Liver (tissue), 10 donors: ENCODE data around the gene CLNS1A. TPM values are rescaled to one million over a fixed set of nuclear protein-coding genes. Genes with fewer than 3 reads are reported as not detected.

Source experiments
- DNase-seq: peaks from one replicate; pipeline ENCODE4 v3.0.0-alpha.2; 2017; ENCODE audit warnings: low spot score
- H3K27ac ChIP-seq, 2 donors: one replicate each; pipeline ENCODE4 v1.7.0; 2013; ENCODE audit warnings: inconsistent platforms in 2 of 2, low read length in 2 of 2, control low read depth in 1 of 2, low read depth in 1 of 2, mild to moderate bottlenecking in 1 of 2
- H3K27me3 ChIP-seq, 4 donors: one replicate each; pipeline versions ENCODE4 v1.6.1 to v1.7.0; 2013; ENCODE audit warnings: low read length in 3 of 4, inconsistent platforms in 1 of 4, mild to moderate bottlenecking in 1 of 4, moderate library complexity in 1 of 4; ENCODE audit not compliant: control insufficient read depth in 4 of 4, insufficient read depth in 4 of 4
- H3K36me3 ChIP-seq, 4 donors: one replicate each; pipeline versions ENCODE4 v1.6.1 to v1.7.0; 2013; ENCODE audit warnings: low read length in 3 of 4, mild to moderate bottlenecking in 3 of 4, low read depth in 1 of 4, moderate library complexity in 1 of 4; ENCODE audit not compliant: control insufficient read depth in 4 of 4, insufficient read depth in 3 of 4
- H3K4me1 ChIP-seq, 4 donors: one replicate each; pipeline versions ENCODE4 v1.6.1 to v1.7.0; 2013; ENCODE audit warnings: low read length in 3 of 4, mild to moderate bottlenecking in 3 of 4, moderate library complexity in 1 of 4; ENCODE audit not compliant: control insufficient read depth in 4 of 4, insufficient read depth in 4 of 4
- H3K4me3 ChIP-seq, 3 donors: one replicate each; pipeline versions ENCODE4 v1.6.1 to v1.7.0; 2013; ENCODE audit warnings: low read length in 3 of 3, control low read depth in 1 of 3, low read depth in 1 of 3, mild to moderate bottlenecking in 1 of 3
- H3K9ac ChIP-seq, 2 donors: one replicate each; pipeline ENCODE4 v1.7.0; 2013; ENCODE audit warnings: low read length in 2 of 2, mild to moderate bottlenecking in 2 of 2, moderate library complexity in 2 of 2, control low read depth in 1 of 2, low read depth in 1 of 2
- H3K9me3 ChIP-seq, 4 donors: one replicate each; pipeline versions ENCODE4 v1.6.1 to v1.7.0; 2013; ENCODE audit warnings: low read length in 3 of 4; ENCODE audit not compliant: control insufficient read depth in 4 of 4
- ATF3 ChIP-seq: IDR thresholded peaks from 2 replicates; pipeline ENCODE4 v1.6.1; 2016; ENCODE audit warnings: antibody characterized with exemption
- CTCF ChIP-seq: fragments of 150-350 bp; IDR thresholded peaks from 2 replicates; pipeline ENCODE4 v1.5.1; 2017; ENCODE audit warnings: improper control_type of control experiment, low read depth, low read length; ENCODE audit not compliant: missing input control
- FOXA1 ChIP-seq: IDR thresholded peaks from 2 replicates; pipeline ENCODE4 v1.6.1; 2016; ENCODE audit warnings: antibody characterized with exemption
- FOXA2 ChIP-seq: IDR thresholded peaks from 2 replicates; pipeline ENCODE4 v1.6.1; 2016; ENCODE audit warnings: antibody characterized with exemption
- HNF4A ChIP-seq, 2 donors: conservative IDR thresholded peaks; 2 replicates each; pipeline ENCODE4 v1.6.1; 2016; ENCODE audit warnings: antibody characterized with exemption in 2 of 2, mild to moderate bottlenecking in 2 of 2
- HNF4G ChIP-seq: IDR thresholded peaks from 2 replicates; pipeline ENCODE4 v1.6.1; 2016; ENCODE audit warnings: antibody characterized with exemption
- MAX ChIP-seq: IDR thresholded peaks from 2 replicates; pipeline ENCODE4 v1.6.1; 2016; ENCODE audit warnings: antibody characterized with exemption
- RAD21 ChIP-seq, 2 donors: IDR thresholded peaks; 2 replicates each; pipeline ENCODE4 v1.6.1; 2016; ENCODE audit warnings: antibody characterized with exemption in 2 of 2, mild to moderate bottlenecking in 2 of 2
- REST ChIP-seq: IDR thresholded peaks from 2 replicates; pipeline ENCODE4 v1.6.1; 2016; ENCODE audit warnings: antibody characterized with exemption, mild to moderate bottlenecking
- RXRA ChIP-seq, 2 donors: IDR thresholded peaks; 2 replicates each; pipeline ENCODE4 v1.6.1; 2017 to 2018; ENCODE audit warnings: antibody characterized with exemption in 2 of 2, mild to moderate bottlenecking in 1 of 2
- TAF1 ChIP-seq: conservative IDR thresholded peaks from 2 replicates; pipeline ENCODE4 v1.6.1; 2016; ENCODE audit warnings: antibody characterized with exemption, mild to moderate bottlenecking
- WGBS: extraction: QIAGEN DNeasy Blood & Tissue Kit; methylation state at CpG from one replicate; pipeline ENCODE4 v1.1.7; 2013; 5-methylcytosine and 5-hydroxymethylcytosine counted together
- polyA plus RNA-seq, 2 donors: library from polyadenylated mRNA; stranded (reverse) in 1 of 2; unstranded in 1 of 2; fragments of 200-250 nt in 1 of 2; fragments of >200 nt in 1 of 2; fragmentation: Nextera tagmentation in 1 of 2; extraction: Ambion mirVana in 1 of 2; gene quantifications; one replicate each; pipeline versions ENCODE4 v1.2.1 to v1.2.3, GENCODE V29; 2013 to 2015
- small RNA-seq: library from RNA; depleted of rRNA; stranded (forward); fragments of <200 nt; gene quantifications from one replicate; pipeline ENCODE3, GENCODE V24; 2014
- total RNA-seq, 2 donors: library from RNA; depleted of rRNA; stranded (reverse); fragments of >200 nt; gene quantifications; one replicate each; pipeline ENCODE4 v1.2.3, GENCODE V29; 2014
- donor health status: healthy.
- donor health status: healthy.
- donor health status: healthy.
- donor health status: healthy.
- donor health status: healthy.

CLNS1A gene
- total and polyA plus RNA-seq, 4 donors = 40.4 to 92.8 (median 70.5) TPM

- TF ChIP-seq HNF4G (no peak), ATF3 (no peak), FOXA2 (no peak), MAX (no peak), HNF4A (conservative IDR thresholded peaks at IDR 0.05) (no peak), FOXA1 (no peak), RXRA (IDR thresholded peaks at IDR 0.05) (no peak), TAF1 (no peak), REST (no peak), CTCF (no peak), RAD21 (IDR thresholded peaks at IDR 0.05) (no peak)
- H3K4me3 ChIP-seq = no peak overlapping the region
Measured at GRCh38 chr11:77568306-77568705, 69.3 kb downstream of the CLNS1A start.

More at GRCh38 chr11:77568306-77568705, 69.3 kb downstream of the CLNS1A start:
- Histone ChIP-seq H3K9me3 (no peaks in the 10 kb centered on the region), H3K4me1 (no peaks in the 10 kb centered on the region), H3K27ac (no peak overlapping the region), H3K36me3 (no peaks in the 10 kb centered on the region), H3K9ac (no peak overlapping the region), H3K27me3 (no peaks in the 10 kb centered on the region)
- no peak for DNase-seq
- 91% methylated on average over 4 of the region's 4 CpGs for WGBS

Small RNA genes lying within 50 kb of the gene (small RNA-seq; reads per million reads assigned to genes)
- not detected for gene RNU7-59P

Other genes with a start within 250 kb of the CLNS1A start
- gene PAK1, start 163.7 kb downstream of the CLNS1A start, total RNA-seq = 10 to 100 TPM in 1 of 2 donors, 1 to 10 TPM in 1; 9.4 to 24.9 TPM
- gene PAK1, start 163.7 kb downstream of the CLNS1A start, polyA plus RNA-seq = 1 to 10 TPM; 3.6 to 5.5 TPM
- gene AQP11, start 47.8 kb downstream of the CLNS1A start, total RNA-seq = 10 to 100 TPM in 1 of 2 donors, 1 to 10 TPM in 1; 9.7 to 16.6 TPM
- gene AQP11, start 47.8 kb downstream of the CLNS1A start, polyA plus RNA-seq = 10 to 100 TPM in 1 of 2 donors, 1 to 10 TPM in 1; 4.7 to 15.2 TPM
- 10 to 100 TPM in 1 of 2 donors, 1 to 10 TPM in 1; 9.1 to 17.7 TPM for gene RSF1, start 182.9 kb upstream of the CLNS1A start, total RNA-seq
- 10 to 100 TPM in 1 of 2 donors, 1 to 10 TPM in 1; 5.2 to 33.1 TPM for gene RSF1, start 182.9 kb upstream of the CLNS1A start, polyA plus RNA-seq
- gene AAMDC, start 183.3 kb upstream of the CLNS1A start, total RNA-seq = 1 to 10 TPM; 7.4 to 9.9 TPM
- 10 to 100 TPM; 17.6 to 31.1 TPM for gene AAMDC, start 183.3 kb upstream of the CLNS1A start, polyA plus RNA-seq